ENCODE measurements around the gene ZNF12.

ZNF12 gene

GRCh38 chr7:6647080-6647479 lies 59.7 kb downstream of the ZNF12 start:
- DNase-seq (ENCODE audit: low read depth), result no peak

GRCh38 chr7:6646465-6646864 lies 60.3 kb downstream of the ZNF12 start:
- DNase-seq (ENCODE audit: low read depth), result no peak

DNA sequence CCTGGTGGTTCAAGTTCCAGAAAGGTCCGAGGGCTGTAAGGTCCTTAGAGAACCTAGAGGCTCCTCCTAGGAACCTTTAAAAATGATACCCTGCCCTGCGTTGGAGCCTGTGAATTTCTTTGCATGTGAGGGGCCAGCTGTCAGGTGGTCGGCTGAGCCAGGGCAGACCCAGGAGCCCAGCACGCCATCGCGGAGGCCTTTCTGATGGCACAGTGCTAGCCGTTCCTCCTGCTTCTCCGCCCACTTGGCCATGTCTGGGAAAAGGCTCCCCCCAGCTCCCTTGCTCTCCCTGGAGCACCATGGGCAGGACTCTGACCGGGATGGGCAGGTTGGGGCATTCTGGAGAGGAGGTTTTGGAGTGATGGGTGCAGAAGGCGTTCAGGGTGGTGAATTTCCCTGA lies 62.0 kb downstream of the ZNF12 start:
- no peak for DNase-seq (ENCODE audit: low read depth)

DNA sequence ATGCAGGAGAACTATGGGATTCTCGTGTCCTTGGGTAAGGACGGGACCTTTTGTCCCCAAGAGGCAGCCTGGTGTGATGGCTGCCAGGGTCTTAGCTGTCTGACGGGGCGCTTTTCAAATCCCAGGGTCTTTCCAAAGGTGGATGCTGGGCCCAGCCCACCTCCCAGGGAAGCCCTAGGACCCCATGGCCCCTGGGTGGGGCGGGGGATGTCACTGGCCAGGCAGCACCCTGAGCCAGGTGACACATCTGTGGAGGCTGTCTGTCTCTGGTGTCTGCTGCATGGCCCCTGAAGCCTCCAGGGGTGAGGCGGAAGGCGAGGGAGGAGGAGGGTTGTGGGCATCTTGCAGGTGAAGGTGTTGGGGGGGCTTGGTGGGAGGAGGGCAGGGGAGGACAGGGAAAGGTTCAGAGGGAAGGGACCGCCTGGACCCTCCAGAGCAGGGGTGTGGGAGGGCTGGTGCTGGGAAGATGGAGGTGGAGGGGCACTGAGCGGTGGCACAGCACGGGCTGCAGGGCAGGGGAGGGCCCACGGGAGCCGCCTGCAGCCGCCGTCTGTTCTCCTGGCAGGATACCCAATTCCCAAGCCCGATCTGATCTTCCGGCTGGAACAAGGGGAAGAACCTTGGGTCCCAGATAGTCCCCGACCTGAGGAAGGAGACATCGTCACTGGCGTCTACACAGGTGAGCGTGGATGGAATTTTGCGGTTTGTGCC lies 62.7 kb downstream of the ZNF12 start:
- DNase-seq (ENCODE audit: low read depth), result no peak

- no peak for DNase-seq (ENCODE audit: low read depth)
These were observed 63.7 kb downstream of the ZNF12 start for GRCh38 chr7:6642861-6643640.

DNA sequence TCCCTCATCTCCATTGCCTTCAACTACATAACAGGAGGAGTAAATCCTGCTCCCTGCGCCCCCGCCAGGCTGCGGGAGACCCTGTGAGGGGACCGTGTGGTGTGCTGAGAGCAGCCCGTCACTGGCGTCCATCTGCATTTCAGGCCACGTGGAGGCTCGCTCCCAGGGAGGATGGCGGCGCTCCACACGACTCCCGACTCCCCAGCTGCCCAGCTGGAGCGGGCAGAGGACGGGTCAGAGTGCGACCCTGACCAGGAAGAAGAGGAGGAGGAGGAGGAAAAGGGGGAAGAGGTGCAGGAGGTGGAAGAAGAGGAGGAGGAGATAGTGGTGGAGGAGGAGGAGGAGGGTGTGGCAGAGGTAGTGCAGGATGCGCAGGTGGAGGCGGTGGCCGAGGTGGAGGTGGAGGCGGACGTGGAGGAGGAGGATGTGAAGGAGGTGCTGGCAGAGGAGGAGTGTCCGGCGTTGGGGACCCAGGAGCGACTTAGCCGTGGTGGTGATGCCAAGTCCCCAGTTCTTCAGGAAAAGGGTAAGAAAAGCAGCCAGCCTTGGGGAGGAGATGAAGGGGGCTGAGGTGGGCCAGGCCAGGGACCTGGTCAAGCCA lies 64.4 kb downstream of the ZNF12 start:
- no peak for DNase-seq (ENCODE audit: low read depth)

GRCh38 chr7:6641305-6642035 lies 65.3 kb downstream of the ZNF12 start:
- DNase-seq (ENCODE audit: low read depth), result no peak

- no peak for DNase-seq (ENCODE audit: low read depth)
These were observed 66.5 kb downstream of the ZNF12 start for GRCh38 chr7:6640246-6640721.

GRCh38 chr7:6639627-6640026 lies 67.1 kb downstream of the ZNF12 start:
- no peak for DNase-seq (ENCODE audit: low read depth)

GRCh38 chr7:6639032-6639431 lies 67.7 kb downstream of the ZNF12 start:
- DNase-seq (ENCODE audit: low read depth), result no peak
